RPMI7951 (cell line): ENCODE measurements around the gene CCN6. TPM values are rescaled to one million over a fixed set of nuclear protein-coding genes. Genes with fewer than 3 reads are reported as not detected.

Experiments
- DNase-seq: peaks from one replicate; pipeline ENCODE4 v3.0.0-alpha.2; 2012; ENCODE audit warnings: low read depth
- total RNA-seq: library from RNA; depleted of rRNA; stranded (reverse); fragments of >200 nt; shearing (Covaris generic); gene quantifications from 2 replicates; pipeline ENCODE4 v1.2.3, GENCODE V29; 2014; rRNA removed

CCN6 gene
- 0.24 TPM in 1 of 2 replicates, not detected in the other for total RNA-seq

DNA sequence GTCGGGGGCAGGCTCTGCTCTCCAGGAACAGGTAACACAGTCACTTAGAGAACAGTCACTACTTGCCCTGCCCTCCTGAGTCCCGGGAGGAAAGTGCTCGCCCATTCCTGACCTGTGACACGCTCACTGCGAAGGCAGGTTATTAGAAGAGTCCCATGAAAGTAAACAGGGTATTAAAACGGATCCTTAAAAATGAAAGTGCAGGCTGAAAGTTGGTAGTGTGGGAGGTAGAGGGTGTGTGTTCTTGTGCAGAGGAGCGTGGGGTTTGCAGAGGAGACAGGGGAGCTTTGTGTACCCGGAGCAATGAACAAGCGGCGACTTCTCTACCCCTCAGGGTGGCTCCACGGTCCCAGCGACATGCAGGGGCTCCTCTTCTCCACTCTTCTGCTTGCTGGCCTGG lies at the start of gene CCN6:
Gene CCN6, plus strand, starts transcription at position 104 of the 400 bp plus-strand sequence. Its CDS starts 254 bp downstream, at position 358.
- DNase-seq: no peak

DNA sequence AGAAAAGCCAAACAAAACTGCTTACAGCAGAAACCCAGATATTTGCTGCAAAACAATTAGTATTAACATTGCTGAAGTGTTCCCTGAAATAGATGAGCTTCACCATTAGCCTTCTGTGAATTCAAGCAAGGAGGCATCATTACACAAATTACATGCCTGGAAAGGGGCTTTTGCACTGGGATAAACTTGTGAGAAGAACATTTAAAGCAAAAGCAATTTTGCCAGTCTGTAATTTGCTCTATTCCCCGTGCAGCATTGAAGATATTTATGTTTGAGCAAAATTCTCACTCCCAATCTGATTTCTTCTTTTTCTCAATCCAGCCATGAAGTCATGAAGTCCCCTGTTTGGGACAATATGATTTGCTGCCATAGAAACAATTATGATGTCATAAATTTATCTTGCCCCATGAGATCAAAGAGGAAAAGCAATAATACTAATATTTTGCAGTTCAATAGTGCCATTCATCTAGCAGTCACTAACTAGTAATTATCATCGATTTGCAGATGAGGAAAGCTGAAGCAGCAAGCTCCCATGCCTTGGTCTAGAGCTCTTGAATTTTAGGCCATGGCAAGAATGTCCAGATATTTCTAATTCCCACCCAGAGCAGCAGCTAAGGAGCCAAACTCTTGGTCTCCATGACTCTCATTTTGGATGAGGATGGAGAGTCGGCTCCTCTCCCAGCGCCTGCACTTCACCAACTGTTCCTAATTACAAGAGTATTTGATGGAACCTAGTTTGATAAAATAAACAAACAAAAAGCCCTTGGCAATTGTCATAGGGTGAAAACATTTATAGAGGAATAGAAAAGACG lies 49.5 kb upstream of the CCN6 start:
- no peak for DNase-seq

DNA sequence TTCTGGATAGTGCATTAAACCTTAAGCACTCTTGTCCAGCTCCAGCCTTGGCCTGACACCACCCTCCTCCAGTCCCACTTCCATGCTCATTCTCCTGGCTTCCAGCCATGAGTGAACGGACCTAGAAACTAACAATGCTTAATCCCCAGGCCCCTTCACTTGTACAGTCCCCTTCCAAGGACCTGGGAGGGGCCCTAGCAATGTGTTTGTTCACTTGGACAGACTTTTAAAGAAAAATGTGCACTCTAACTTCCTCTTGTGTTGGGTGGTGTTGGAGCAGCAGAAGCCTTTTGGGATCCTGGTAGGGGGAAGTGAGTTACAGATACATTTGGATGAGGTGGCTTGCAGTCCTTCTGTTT lies 48.9 kb upstream of the CCN6 start:
- no peak for DNase-seq

DNA sequence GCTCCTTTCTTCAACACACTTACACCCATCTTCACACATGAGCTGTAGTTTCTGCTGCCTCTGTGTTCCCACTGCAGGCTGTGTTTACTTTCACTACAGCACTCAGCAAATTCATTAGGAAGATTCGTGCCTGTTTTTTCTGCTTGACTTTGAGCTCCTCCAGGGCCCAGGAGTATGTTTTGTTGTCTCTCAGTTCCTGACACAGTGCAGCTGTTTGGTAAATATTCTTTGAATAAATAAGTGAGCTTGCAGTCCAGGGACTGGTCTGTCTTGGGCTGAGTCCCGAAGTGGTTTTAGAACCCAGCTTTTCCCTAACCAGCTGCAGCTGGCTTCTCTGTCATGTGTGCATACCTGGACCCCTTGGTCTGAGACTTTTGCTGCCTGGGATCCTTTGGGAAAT lies 46.6 kb upstream of the CCN6 start:
- DNase-seq: no peak

DNA sequence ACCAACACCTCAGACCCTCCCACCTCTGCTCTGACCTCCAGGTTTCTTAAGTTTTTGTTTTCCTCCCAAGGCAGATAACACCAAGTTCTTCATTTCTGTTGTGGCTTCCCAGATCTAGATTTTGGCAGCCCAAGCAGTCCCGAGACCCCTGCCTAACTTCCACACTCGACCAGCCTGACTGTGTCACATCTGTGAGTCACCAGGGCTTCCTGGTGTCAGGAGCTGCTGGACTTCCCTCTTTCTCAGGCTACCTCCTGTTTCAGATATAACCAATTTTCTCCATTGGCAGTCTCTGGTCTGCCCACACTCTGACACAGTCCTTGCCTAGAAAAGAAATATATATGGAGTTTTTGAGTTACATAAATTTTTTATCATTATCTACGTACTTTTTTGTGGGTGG lies 46.1 kb upstream of the CCN6 start:
- DNase-seq: peak; percentile 32

DNA sequence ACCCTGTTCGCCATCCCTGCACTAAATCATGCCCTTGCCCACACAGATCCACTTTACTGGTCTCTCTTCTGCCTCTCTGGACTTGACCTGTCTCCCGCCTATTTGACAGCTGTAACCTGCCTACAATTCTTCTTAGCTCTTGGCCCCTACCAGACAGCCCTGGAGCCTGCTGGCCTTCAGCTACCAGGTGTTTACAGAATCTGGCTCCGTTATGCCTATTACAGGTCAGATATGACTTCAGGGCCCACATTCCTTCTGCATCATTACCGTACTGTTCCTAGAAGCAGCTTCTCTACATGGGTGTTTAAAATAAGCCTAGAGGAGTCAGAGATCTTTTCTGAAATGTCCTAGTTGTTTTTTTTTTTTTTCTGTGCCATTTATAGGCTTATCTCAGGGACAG lies 45.4 kb upstream of the CCN6 start:
- no peak for DNase-seq

DNA sequence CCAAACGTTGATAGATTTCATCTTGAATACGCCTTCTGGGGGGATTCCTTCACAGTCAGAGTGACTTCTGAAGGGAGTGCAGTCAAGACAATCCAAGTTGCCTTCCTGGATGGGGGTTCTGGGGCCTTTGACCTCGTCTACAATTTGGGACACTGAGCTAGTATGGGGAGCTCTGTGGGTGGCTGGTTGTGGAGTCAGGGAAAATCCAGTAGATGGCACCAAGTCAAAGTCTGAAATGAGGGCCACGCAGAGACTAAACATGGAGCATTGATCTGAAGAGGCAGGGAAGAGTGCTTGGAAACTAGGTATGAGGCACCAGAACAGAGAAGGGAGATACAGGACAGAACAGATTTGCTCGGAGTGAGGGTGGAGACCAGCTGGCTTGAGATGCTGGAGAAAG lies 43.6 kb upstream of the CCN6 start:
- DNase-seq: peak; percentile 61

DNA sequence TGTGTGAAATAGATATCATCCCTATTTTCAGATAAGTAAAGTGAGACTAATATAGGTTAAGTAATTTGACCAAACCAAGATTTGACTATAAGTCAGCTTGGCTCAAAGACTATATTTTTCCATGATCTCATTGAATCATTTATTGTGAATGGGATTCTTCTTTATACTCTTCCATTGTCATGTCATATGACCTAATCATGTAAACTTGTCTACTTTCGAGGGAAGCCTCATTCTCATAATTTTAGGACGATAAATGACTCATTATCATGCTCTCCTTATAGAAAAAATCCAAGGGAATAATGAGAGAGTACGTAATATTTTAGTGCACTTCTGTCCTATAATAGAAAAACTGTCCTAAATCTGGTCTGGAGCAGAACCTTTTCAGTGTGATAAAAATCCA lies 40.9 kb upstream of the CCN6 start:
- DNase-seq: no peak

DNA sequence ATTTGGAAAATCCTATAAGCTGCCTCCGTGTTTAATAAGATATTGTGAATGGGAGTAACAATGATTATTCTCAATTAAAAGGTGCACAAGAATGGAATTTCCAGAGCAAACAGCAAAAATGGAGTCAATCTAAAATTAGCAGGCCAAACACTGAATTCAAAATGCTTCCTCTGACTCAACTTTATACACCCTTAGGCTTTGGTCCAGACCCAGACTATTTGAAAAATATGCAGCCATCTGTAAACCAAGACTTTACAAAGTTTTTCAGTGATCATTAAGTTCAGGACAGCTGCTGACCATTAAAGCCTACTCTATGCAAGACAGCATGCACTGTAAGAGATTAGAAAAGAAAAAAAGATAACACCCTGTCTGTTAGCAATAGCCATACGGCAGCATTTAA lies 39.4 kb upstream of the CCN6 start:
- peak; percentile 89 for DNase-seq

DNA sequence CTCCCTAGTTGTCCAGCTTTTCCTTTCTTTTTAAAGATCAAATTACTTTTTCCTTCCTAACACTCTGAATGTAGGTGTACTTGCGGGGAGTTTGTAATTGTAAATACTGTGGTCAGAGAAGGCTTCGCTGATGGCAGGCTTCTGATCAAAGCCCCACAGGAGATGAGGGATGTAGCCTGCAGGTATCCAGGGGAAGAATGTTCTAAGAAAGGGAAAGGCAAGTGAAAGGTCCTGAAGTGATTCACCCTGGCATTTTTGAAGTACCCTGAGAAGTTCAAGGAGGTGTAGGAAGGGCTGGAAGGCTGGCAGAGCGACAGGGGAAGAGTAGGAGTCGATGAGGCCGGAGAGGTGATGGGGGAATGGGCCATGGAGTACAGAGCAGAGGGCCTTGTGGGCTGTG lies 38.2 kb upstream of the CCN6 start:
- peak; percentile 37 for DNase-seq

DNA sequence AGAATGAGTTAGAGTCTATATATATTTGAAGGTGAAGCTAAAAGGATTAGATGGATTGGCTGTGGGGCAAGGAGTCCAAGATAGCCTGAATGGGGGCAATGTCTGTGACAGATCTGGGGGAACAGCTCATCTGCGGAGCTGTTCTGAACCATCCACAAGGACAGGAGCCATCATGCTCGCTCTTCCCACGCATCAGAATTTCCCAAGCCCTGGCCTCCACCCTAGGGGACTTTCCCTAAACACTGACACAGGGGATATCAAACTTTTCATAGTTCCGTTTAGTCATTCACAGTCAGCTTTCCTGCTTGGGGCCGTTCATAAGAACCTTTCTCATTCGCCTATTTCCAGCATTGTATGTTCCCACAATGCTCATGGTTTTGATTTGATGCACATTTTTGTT lies 37.6 kb upstream of the CCN6 start:
- DNase-seq: peak; percentile 86

DNA sequence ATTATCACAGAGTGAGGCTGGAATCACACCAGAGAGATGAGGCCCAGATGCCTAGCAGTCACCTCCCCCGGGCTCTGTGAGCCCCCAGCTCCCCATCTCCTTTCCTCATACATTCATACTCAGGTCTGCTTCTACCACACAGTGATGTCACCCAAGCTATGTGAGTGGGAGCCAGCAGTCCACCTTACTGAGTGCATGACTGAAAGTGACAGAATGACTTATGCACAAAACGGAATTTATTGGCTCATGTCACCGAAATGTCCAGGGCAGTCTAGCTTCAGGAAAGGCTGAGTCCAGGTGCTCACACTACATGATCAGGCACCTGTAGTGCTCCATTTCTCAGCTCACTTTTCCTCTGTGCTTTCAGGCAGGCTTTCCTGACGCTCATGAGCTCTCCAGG lies 36.7 kb upstream of the CCN6 start:
- no peak for DNase-seq

DNA sequence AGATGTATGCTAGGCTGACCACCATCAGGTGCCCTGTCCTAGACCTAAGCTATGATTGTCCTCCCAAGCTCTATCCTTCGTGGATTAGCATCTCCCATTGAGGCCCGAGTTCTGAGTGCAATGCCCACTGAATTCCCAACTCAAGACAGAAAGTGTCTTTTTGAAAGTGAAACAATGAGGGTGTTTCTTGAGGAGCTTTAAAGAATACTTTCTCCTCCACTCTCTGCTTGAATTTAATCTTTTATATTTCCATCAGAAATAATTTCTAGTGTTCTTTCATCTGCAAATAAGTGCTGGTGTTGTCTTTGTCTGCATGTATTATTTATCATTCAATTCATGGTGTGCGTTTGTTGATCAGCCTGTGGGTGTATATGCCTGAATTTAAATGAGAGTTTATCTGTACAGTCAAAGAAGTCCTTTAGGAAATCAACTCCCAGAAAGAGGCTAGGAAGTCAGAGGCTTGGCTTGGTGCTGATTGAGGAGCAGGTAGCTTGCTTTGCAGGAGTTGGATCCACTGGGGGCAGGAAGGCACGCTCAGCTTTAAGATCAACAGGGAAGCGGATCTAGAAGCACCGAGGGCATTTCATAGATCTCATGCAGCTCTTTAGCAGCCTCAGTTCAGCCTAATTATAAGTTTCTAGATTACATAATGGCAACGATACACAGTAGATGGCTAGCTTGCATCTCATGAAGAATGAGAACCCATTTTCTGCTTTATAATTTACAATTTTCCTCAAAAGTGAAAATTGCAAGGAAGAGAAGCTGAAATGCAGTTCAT lies 36.0 kb upstream of the CCN6 start:
- DNase-seq: no peak

DNA sequence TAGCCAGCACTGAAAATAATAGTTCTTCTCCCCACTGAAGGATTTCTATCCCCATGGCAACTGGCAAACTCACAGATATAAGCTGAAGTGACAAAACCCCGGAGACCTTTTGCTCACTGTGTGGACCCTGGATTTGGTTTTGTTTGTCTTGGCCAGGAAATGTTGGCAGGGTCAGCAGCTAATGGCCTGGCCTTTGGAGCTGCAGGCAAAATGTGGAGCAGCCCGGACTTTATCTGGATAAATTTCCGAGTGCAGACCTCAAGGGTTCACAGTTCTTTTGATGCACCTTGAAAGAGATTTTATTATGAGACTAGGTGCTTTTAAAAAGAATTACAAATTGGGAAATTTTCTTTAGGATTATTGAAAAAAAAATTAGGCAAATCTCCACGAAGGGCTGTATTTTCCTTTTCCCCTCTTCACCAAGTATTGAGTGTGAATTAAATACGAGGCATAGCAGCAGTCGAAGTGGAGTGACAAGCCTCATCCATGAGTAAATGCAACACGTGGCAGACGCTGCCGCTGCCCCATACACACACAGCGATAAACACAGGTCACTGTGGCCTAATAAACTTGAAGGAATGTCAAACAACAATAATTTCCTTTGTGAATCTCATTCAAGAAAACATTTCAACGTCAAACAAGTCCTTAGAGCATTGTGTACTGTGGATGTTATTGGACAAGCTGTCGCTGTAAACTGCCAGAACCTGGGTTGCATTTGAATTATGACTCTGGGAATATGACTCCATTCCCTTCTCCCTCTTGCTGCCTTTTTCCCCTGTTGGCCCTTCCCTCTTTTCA lies 35.1 kb upstream of the CCN6 start:
- DNase-seq: peak; percentile 78

DNA sequence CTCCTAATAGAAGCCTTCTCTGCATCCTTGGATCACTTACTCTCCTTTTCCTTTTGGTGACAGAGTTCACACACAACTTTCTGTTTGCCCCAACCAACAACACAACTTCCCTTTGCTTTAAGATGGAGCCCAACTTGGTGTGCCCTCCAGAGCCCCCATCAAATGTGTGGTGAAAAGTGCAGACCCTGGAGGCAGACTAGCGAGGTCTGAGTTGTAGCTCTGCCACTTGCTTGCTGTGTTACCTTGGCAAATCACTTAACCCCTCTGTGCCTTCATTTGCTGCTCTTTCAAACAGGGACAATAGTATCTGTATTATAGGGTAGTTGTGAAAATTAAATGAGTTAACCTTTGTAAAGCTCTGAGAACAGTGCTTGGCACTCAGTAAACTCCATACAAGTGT lies 34.3 kb upstream of the CCN6 start:
- no peak for DNase-seq

DNA sequence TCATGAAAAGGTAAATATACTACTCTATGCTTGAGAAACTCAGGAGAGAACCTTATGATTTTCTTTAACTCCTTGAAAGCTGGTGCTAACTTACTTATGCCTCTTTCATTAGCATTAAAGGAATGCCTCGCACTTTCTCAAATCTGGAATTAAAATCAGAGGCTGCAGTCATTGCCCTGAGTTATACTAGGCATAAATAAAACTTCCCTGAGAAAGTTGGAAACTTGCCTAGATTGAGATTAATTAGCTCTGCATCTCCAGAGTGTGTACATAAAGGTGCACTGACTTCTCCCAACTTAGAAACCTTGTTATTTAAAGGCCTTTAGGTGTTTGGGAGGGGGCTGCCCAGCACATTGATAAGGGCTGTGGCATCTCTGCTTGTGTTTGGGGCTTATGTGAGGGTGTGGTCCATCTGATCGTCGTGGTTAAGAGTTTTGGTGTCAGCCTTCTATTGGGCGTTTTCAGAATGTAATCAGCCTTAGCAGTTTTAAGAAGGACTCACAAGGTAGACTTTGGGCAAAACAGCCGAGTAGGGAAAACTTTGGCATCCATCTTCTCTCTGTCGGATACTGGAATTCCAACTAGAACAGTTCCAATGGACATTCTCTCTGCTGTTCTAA lies 32.1 kb upstream of the CCN6 start:
- DNase-seq: no peak

DNA sequence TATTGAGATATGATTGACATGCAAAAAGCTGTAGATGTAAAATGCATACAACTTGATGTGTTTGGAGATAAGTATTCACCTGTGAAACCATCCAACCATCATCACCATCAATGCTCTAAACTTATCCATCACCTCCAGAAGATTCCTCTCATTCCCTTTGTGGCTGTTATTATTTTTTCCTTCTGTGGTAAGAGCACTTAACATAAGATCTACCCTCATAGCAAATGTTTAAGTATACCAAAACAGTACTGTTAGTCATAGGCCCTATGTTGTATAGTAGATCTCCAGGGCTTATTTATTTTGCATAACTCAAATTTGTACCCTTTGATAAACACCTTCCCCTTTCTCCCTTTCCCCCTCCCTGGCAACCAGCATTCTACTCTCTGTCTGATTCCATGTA lies 31.2 kb upstream of the CCN6 start:
- no peak for DNase-seq

DNA sequence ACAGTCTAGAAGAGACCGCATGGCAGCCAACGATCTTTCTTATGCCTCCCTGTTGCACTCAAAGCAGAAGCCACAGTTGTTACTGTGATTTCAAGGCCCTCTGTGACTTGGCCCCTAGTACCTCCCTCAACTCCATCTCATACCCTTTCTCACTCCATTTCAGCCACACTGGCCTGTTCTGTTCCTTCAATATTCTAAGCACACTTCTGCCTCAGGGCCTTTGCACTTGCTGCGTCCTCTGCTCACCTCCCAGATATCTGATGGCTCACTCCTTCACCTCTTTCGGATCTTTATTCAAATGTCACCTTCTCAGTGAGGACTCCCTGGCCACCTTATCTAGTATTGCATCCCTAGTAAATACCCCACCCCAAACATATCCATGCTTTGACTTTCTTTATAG lies 29.4 kb upstream of the CCN6 start:
- DNase-seq: no peak

DNA sequence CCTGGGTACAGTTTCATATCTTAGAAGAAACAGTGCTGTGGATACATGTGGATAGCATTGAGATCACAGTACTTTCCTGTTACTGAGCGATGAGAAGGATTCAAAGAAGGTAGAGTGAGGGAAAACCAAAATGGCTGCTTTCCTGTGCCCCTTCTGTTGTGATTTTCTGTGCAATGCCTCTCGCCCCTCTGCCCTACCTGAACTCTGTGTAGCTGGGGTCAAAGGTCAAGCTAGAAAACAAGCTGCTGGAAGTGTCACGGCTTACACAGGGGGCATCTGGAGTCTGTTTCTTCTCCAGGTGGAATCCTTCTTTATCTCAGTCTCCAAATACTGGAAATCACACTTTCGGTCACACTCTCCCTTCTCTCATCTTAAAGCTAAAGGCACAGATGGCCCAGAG lies 27.0 kb upstream of the CCN6 start:
- no peak for DNase-seq

DNA sequence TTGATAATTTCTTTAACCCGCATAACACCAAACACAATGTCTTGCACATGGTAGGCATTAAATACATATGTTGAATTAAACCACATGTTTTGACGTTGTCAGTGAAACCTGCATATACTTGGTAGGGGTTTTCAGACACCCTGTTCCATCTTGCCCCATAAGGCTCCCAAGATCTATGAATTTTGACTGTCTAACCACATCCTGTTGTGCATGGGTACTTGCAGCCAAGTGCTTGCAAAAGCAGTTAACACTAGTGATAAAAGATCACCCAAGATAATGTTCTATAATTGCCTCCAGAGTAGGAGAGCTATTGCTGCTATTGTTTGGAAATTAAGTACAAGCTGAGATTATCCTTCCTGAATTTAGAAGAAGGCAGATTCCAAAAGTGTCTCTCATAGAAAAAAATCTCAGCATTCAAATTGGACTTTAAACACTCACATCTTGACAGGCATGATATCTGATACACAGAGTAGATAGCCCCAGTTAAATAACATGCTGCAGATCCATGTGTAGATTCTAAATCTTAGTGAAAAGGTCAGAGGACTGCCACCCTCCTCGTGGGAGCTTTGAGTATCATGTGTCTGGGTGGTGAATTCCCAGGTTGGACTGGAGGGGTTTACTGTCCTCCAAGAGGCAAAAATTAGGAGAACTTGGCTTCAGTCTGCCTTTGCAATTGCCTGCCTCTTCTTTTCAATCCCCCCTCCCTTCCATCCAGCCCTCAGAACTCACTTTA lies 25.8 kb upstream of the CCN6 start:
- DNase-seq: no peak
